GM19455 (cell line): Measurements from ENCODE around the gene TNFAIP8.
"Not testable (repeated sequence)": the region's sequence is repeated elsewhere in the genome, so short reads cannot be mapped to it uniquely, and the experiment has no call there.

Experiments used
- ATAC-seq: cut with Tn5 transposase; IDR thresholded peaks from one replicate; pipeline ENCODE4 v1.9.1; 2021; ENCODE audit not compliant: unreplicated experiment

Gene TNFAIP8

DNA sequence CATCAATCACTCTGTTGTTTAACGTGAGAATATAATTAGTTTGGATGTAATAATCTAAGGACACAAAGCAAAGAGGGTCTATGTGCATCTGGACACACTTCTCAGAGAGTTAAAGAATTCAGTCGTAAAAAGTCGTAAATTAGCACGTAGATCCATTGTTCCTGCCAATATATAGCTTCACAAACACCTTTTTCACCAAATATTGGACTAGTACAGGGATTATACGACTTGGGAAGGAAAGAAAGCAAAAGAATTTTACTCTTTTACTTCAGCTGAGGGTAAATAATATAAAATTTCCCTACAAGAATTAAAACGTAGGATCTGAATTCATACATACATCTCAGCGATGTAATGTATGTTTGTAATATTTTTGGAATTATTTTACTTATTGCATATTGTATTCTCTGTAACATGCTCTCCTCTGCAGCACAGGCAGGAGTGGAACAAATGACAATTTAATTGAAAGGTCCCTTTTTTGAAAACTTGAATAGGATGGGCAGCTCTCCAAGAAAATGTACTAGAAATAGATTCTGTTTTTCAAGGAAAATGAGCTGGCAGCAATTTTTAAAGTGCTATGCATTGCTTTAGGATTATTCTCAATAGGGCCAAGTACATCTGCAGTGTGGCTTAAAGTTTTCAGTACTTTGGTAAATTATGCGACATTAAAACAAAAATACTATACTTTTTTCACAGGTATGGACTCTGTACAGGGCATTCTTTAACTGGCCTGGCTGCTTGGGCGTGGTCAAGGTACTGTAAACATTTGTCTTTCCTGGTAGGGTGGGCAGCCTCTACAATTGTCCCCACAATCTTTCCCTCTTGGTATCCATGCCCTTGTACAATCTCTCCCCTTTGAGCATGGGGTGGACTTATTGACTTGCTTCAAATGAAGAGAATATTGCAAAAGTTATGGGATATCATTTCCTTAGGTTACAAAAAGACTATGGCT lies 56.7 kb downstream of the TNFAIP8 start:
- ATAC-seq = no peak

GRCh38 chr5:119414124-119414734 lies 58.4 kb downstream of the TNFAIP8 start:
- not testable (repeated sequence) for ATAC-seq

DNA sequence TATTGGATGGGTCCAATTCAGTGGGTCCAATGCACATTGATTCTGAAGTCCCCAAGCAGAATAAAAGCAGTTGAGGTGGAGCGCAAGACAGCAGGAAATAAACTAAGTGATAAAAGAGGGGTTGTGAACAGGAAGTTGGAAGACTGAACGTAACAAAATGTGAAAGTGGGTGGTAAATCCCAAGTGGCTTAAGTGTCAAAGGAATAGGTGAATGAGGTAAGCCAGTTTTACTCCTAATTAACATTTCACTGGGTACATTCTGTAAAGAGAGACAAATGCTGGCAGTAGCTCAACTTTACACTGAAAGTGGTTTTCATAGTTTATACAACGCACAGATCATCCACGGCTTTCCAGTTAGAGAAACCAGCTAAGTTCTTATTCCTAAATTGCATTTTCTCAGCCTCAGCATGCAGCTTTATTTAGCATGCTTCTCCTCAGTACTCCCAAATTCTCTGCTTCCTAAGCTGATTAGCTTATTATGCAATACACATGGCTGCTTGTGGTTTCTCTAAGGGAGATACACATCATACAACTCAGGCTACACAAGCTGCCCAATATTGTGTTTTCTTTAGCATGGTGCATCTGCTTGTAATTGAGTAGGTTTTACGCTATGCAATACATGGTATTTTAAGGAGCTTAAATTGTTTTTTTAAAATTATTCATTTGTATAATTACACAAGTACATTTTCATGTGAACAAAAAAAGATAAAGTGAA lies 62.2 kb downstream of the TNFAIP8 start:
- no peak for ATAC-seq

- no peak for ATAC-seq
Measured at GRCh38 chr5:119418606-119419100, 62.8 kb downstream of the TNFAIP8 start.

DNA sequence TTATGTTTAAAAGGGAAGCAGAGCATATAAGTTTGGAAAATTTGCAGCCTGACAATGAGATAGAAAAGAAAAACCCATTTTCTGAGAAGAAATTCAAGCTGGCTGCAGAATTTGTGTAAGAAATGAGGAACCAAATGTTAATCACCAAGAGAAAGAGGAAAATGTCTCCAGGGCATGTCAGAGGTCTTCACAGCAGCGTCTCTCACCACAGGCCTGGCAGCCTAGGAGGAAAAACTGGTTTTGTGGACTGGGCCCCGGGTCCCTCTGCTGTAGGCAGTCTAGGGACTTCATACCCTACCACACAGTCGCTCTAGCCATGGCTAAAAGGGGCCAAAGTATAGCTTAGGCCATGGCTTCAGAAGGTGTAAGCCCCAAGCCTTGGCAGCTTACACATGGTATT lies 64.3 kb downstream of the TNFAIP8 start:
- no peak for ATAC-seq

- ATAC-seq = no peak
Measured at GRCh38 chr5:119426057-119426456, 70.2 kb downstream of the TNFAIP8 start.

DNA sequence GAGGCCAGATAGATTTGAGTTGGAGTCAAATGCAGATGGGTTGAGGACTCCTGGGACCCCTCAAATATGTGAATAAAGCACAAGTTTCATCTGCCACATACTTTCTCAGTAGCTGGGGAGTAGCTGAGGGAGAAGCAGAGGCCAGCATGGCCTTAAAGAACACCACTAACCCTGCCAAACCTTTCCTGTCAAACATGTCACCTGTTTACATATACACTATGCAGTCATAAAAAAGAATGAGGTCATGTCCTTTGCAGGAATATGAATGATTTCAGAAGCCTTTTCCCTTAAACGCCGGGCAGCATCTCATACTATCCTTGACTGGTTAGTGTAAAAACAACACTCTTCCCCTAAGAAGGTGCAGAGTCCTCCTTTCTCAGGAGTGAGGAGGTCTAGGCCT lies 71.2 kb downstream of the TNFAIP8 start:
- no peak for ATAC-seq

DNA sequence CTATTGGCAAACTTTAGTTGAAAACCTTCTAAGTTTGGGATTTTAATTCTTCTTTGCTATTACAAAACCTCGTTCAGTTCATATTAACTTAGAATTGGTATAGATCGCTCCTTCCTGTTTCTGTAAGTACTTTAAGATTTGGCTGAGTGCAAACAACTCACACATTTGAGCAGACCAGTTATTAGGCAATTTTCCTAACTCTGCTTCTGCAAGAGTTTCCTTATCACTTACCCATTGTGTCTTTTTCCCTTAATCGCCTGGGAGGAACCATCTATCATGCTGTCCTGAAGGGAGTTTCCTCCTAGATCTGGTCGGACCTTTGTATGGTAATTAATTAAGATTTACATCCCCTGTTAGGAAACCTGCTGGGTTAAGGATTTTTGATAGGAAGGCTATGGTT lies 71.8 kb downstream of the TNFAIP8 start:
- ATAC-seq = not testable (repeated sequence)

- not testable (repeated sequence) for ATAC-seq
Measured at GRCh38 chr5:119428166-119428565, 72.3 kb downstream of the TNFAIP8 start.

DNA sequence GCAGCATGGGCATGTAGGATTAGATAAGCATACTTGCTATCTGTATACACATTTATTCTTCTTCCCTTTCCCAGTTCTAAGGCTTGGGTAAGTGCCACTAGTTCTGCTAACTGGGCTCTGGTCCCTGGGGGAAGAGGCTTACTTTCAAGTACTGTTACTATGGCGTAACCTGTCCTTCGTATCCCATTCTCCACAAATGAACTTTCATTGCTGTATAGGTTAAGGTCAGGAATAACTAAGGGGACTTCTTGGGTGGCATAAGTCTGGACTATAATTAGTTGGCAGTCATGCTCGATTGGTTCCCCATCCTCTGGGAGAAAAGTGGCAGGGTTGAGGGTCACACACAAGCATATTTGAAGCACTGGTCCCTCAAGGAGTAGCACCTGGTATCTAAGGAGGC lies 72.8 kb downstream of the TNFAIP8 start:
- not testable (repeated sequence) for ATAC-seq

GRCh38 chr5:119432674-119433237 lies 76.9 kb downstream of the TNFAIP8 start:
- ATAC-seq = not testable (repeated sequence)

DNA sequence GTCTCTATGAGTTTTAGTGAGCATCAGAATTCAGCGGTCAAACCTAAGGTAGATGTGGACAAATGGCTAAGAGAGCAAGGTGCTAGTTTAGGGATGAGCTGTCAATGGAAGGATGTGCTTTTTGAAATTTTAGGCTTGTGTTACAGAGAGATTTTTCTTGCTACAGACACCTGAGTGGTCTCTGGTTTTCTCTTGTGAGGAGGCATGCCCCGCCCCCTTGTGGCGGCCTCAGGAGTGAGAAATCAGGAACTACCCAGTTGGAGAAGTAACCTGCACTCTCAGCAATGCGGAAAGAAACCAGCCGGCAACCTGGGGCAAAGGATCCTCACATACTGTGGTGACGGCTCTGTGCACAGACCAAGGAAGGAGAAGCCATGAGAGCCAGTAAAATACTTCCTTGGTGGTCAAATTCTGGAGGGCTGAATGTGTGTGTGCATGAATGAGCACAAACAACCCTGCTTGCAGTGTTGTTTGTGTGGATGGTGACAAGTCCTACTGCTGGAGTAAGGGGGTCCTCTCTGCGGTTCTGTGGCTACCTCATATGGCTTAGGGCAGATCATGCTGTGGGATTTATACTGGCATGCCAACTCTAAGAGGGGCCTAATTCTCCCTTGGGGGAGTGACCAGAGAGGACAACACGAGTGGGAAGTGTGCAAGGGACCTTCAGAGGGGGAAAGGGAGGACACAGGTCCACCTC lies 79.8 kb downstream of the TNFAIP8 start:
- peak; percentile 81 for ATAC-seq

GRCh38 chr5:119437785-119438586 lies 82.2 kb downstream of the TNFAIP8 start:
- not testable (repeated sequence) for ATAC-seq

DNA sequence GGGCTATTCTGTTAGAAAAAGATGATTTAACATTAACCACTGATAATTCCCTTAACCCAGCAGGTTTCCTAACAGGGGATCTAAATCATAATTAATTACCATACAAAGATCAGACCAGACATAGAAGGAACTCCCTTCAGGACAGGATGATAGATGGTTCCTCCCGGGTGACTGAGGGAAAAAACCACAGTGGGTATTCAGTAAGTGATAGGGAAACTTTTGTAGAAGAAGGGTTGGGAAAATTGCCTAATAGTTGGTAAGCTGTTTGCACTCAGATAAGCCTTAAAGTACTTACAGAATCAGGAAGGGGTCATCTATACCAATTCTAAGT lies 82.7 kb downstream of the TNFAIP8 start:
- ATAC-seq = not testable (repeated sequence)

DNA sequence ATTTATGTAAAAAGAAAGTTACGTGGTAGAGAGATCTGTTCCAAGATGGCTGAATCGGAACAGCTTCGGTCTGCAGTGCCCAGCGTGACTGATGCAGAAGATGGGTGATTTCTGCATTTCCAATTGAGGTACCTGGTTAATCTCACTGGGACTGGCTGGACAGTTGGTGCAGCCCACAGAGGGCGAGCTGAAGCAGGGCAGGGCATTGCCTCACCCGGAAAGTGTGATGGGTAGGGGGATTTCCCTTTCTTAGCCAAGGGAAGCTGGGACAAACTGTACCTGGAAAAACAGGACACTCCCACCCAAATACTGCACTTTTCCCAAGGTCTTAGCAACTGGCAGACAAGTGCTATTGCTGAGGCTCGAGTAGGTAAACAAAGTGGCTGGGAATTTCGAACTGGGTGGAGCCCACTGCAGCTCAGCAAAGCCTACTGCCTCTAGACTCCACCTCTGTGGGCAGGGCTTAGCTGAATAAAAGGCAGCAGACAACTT lies 83.4 kb downstream of the TNFAIP8 start:
- peak; percentile 44 for ATAC-seq

GRCh38 chr5:119439632-119440031 lies 83.8 kb downstream of the TNFAIP8 start:
- not testable (repeated sequence) for ATAC-seq

DNA sequence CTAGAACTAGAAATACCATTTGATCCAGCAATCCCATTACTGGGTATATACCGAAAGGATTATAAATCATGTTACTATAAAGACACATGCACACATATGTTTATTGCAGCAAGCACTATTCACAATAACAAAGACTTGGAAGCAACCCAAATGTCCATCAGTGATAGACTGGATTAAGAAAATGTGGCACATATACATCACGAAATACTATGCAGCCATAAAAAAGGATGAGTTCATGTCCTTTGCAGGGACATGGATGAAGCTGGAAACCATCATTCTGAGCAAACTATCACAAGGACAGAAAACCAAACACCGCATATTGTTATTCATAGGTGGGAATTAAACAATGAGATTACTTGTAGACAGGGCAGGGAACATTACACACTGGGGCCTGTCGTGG lies 88.8 kb downstream of the TNFAIP8 start:
- ATAC-seq = not testable (repeated sequence)

GRCh38 chr5:119445544-119445943 lies 89.7 kb downstream of the TNFAIP8 start:
- ATAC-seq = no peak
